Measurements from ENCODE around the gene TIMM50. TPM values are rescaled to one million over a fixed set of nuclear protein-coding genes. Genes with fewer than 3 reads are reported as not detected.

Gene TIMM50
- total RNA-seq, 2 donors from 2014 or later, result 45.7 to 83.9 TPM

- Histone ChIP-seq H3K36me3 (no peaks in the 10 kb centered on the region), H3K4me1 (peaks cover 8% of the 10 kb centered on the region), H3K27me3 (no peaks in the 10 kb centered on the region), H3K4me3 (peak overlapping the region; percentile 75), H3K9ac (ENCODE audit: low read depth in 2 of 2, low read length in 2 of 2) (peak overlapping the region; percentile 73 to 83), H3K27ac (peak overlapping the region; percentile 96), H3K9me3 (no peaks in the 10 kb centered on the region)
- TF ChIP-seq CTCF (IDR thresholded peaks at IDR 0.05), result no peak
- DNase-seq, result no peak
- intact Hi-C loops (cut with DNase I), result loop anchor here (10.0 kb wide), 1 partner anchor 94 kb away; the partner anchor contains the start of gene SUPT5H
Observed at GRCh38 chr19:39539165-39539517, 58.5 kb downstream of the TIMM50 start.

- TF ChIP-seq CTCF (IDR thresholded peaks at IDR 0.05), result peak; percentile 68
- peaks cover 8% of the 10 kb centered on the region for H3K4me1 ChIP-seq
- peak; percentile 96 for DNase-seq
- peak within 1 kb of the TSS; percentile 75 for H3K4me3 ChIP-seq
- no peaks in the 10 kb centered on the region for H3K27me3 ChIP-seq
- peak within 1 kb of the TSS; percentile 96 for H3K27ac ChIP-seq
- no peaks in the 10 kb centered on the region for H3K9me3 ChIP-seq
- H3K36me3 ChIP-seq, result no peaks in the 10 kb centered on the region
- intact Hi-C loops (cut with DNase I), result loop anchor here (10.0 kb wide), 1 partner anchor 95 kb away; the partner anchor contains the start of gene SUPT5H
- peak within 1 kb of the TSS; percentile 73 to 83 for H3K9ac ChIP-seq (ENCODE audit: low read depth in 2 of 2, low read length in 2 of 2)
Observed at GRCh38 chr19:39539518-39540332, 59.1 kb downstream of the TIMM50 start, which contains the start of gene EID2. Gene EID2, minus strand, starts transcription at chr19:39540161. Its CDS starts 82 bp downstream, at chr19:39540079.

DNA sequence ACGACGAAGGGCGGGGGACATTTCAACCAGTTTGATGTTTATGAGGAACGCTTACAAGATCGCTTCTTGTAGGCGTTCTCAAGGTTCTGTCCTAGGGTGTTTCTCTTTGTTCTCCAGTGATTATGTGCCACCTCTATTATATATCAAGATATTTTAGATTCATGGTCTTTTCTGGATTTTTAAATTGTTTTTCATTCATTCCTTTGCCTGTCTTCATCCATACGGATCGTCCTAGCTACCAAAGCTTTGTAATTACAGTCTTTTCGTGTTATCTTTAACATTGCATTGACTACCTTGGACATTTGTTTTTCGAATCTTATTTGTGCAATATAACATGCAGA lies 59.7 kb downstream of the TIMM50 start:
- Histone ChIP-seq H3K9me3 (no peaks in the 10 kb centered on the region), H3K9ac (ENCODE audit: low read depth in 2 of 2, low read length in 2 of 2) (no peak overlapping the region), H3K4me3 (no peak overlapping the region), H3K27ac (peak overlapping the region; percentile 96), H3K4me1 (peaks cover 8% of the 10 kb centered on the region), H3K36me3 (no peaks in the 10 kb centered on the region), H3K27me3 (no peaks in the 10 kb centered on the region)
- intact Hi-C loops (cut with DNase I), result no loop called here
- no peak for DNase-seq
- no peak for TF ChIP-seq CTCF (IDR thresholded peaks at IDR 0.05)

Other genes starting within 250 kb of the TIMM50 start
- gene IFNL3, start 235.8 kb upstream of the TIMM50 start, total RNA-seq, result not detected
- gene IFNL4, start 232.0 kb upstream of the TIMM50 start, total RNA-seq, result not detected
- not detected for gene IFNL2, start 212.4 kb upstream of the TIMM50 start, total RNA-seq
- not detected for gene IFNL1, start 184.4 kb upstream of the TIMM50 start, total RNA-seq
- gene LRFN1, start 160.0 kb upstream of the TIMM50 start, total RNA-seq, result under 1 TPM; 0.25 to 0.29 TPM
- 10 to 100 TPM in 1 of 2 donors, 1 to 10 TPM in 1; 8.7 to 12.7 TPM for gene GMFG, start 144.8 kb upstream of the TIMM50 start, total RNA-seq
- 10 to 100 TPM; 63.9 to 73.7 TPM for gene SAMD4B, start 138.4 kb upstream of the TIMM50 start, total RNA-seq
- gene PAF1, start 89.7 kb upstream of the TIMM50 start, total RNA-seq, result 10 to 100 TPM; 31.9 to 41.6 TPM
- gene MED29, start 89.5 kb upstream of the TIMM50 start, total RNA-seq, result 10 to 100 TPM; 22.8 to 37.5 TPM
- 100 to 1,000 TPM; 120 to 121 TPM for gene ZFP36, start 74.0 kb upstream of the TIMM50 start, total RNA-seq
- gene PLEKHG2, start 68.2 kb upstream of the TIMM50 start, total RNA-seq, result 10 to 100 TPM in 1 of 2 donors, 1 to 10 TPM in 1; 8.0 to 10.4 TPM
- gene RPS16, start 44.9 kb upstream of the TIMM50 start, total RNA-seq, result 1,000 to 10,000 TPM; 1,698 to 1,720 TPM
- gene SUPT5H, start 35.3 kb upstream of the TIMM50 start, total RNA-seq, result 100 to 1,000 TPM in 1 of 2 donors, 10 to 100 TPM in 1; 76.6 to 123 TPM
- not detected for gene DLL3, start 18.1 kb downstream of the TIMM50 start, total RNA-seq
- gene SELENOV, start 34.3 kb downstream of the TIMM50 start, total RNA-seq, result not detected
- gene EID2B, start 52.0 kb downstream of the TIMM50 start, total RNA-seq, result under 1 TPM; 0.22 to 0.56 TPM
- 10 to 100 TPM; 11.4 to 11.9 TPM for gene EID2, start 59.3 kb downstream of the TIMM50 start, total RNA-seq
- not detected for gene LGALS13, start 121.7 kb downstream of the TIMM50 start, total RNA-seq
- not detected for gene LGALS16, start 175.1 kb downstream of the TIMM50 start, total RNA-seq
- gene LGALS14, start 223.6 kb downstream of the TIMM50 start, total RNA-seq, result not detected

Measured in colonic mucosa (tissue), 4 donors.